AG04450 (cell line): ENCODE results near the gene PPP1R15B. TPM values are rescaled to one million over a fixed set of nuclear protein-coding genes. Genes with fewer than 3 reads are reported as not detected.

Source experiments
- CTCF ChIA-PET: fragments of 300-600, 350-600 bp; formaldehyde crosslinking; extraction: SDS; loops from one replicate; lab custom pipeline; 2022; ENCODE audit warnings: antibody characterized with exemption, inconsistent platforms; lab: Charles Lee
- POLR2A ChIA-PET: fragments of 350-600 bp; formaldehyde crosslinking; extraction: SDS; loops from one replicate; lab custom pipeline; 2021; ENCODE audit warnings: antibody characterized with exemption, inconsistent platforms; lab: Yijun Ruan, JAX
- DNase-seq: peaks from one replicate; pipeline ENCODE4 v3.0.0-alpha.2; 2011; ENCODE audit warnings: low read depth, low spot score
- H3K27ac ChIP-seq: one replicate; pipeline ENCODE4 v1.5.1; 2012; ENCODE audit warnings: low read depth, low read length, control low read depth
- H3K27me3 ChIP-seq: one replicate; pipeline ENCODE4 v1.6.0; 2012; ENCODE audit warnings: low read length; ENCODE audit not compliant: control insufficient read depth, insufficient read depth
- H3K4me3 ChIP-seq: 2 replicates; pipeline ENCODE4 v1.5.1; 2011; ENCODE audit warnings: mild to moderate bottlenecking, low read depth, low read length, control low read depth
- H3K9me3 ChIP-seq: 2 replicates; pipeline ENCODE4 v1.5.1; 2012; ENCODE audit warnings: low read length; ENCODE audit not compliant: control insufficient read depth, insufficient read depth
- CTCF ChIP-seq: IDR thresholded peaks from 2 replicates; pipeline ENCODE4 v1.5.1; 2011; ENCODE audit warnings: low read depth, low read length, control low read depth, inconsistent platforms
- polyA plus RNA-seq: library from polyadenylated mRNA; depleted of rRNA; stranded (reverse); fragments of >200 nt; gene quantifications from 2 replicates; pipeline ENCODE4 v1.2.3, GENCODE V29; 2011

PPP1R15B gene
- polyA plus RNA-seq, 1 experiment = 28.4 TPM

- no peaks in the 10 kb centered on the region for H3K9me3 ChIP-seq
- no peak for TF ChIP-seq CTCF
- ChIA-PET CTCF (interaction anchor here (0.9 to 2.6 kb wide), 8 partner anchors 14 to 215 kb away, joined by 3 to 14 read pairs (median 4); partner anchors contain the start of genes GOLT1A and PLEKHA6), POLR2A (no interaction called here)
- no peak overlapping the region for H3K27ac ChIP-seq
- H3K27me3 ChIP-seq = peaks cover 66% of the 10 kb centered on the region
- DNase-seq = no peak
- H3K4me3 ChIP-seq = peak overlapping the region; percentile 58; the same call in 1 of the 2 replicates
These were observed 34.5 kb downstream of the PPP1R15B start for GRCh38 chr1:204376919-204377799.

GRCh38 chr1:204376465-204376864 is 35.2 kb downstream of the PPP1R15B start:
- no peak for DNase-seq
- H3K9me3 ChIP-seq = no peaks in the 10 kb centered on the region
- ChIA-PET CTCF (interaction anchor here (0.6 to 3.1 kb wide), 5 partner anchors 13 to 192 kb away, joined by 3 to 12 read pairs (median 5); partner anchors contain the start of gene GOLT1A), POLR2A (no interaction called here)
- TF ChIP-seq CTCF = no peak
- peaks cover 71% of the 10 kb centered on the region for H3K27me3 ChIP-seq
- H3K27ac ChIP-seq = no peak overlapping the region
- H3K4me3 ChIP-seq = no peak overlapping the region

GRCh38 chr1:204373911-204374310 is 37.7 kb downstream of the PPP1R15B start:
- ChIA-PET POLR2A (no interaction called here), CTCF (interaction anchor here (0.9 to 3.6 kb wide), 4 partner anchors 10 to 212 kb away, joined by 3 to 17 read pairs (median 14); no protein-coding TSS in a partner anchor)
- no peak overlapping the region for H3K4me3 ChIP-seq
- no peaks in the 10 kb centered on the region; the same call in 1 of the 2 replicates for H3K9me3 ChIP-seq
- H3K27ac ChIP-seq = no peak overlapping the region
- H3K27me3 ChIP-seq = peaks cover 73% of the 10 kb centered on the region
- TF ChIP-seq CTCF = no peak
- no peak for DNase-seq

- DNase-seq = no peak
- Histone ChIP-seq H3K9me3 (no peaks in the 10 kb centered on the region; the same call in 1 of the 2 replicates), H3K27me3 (peaks cover 61% of the 10 kb centered on the region), H3K27ac (no peak overlapping the region), H3K4me3 (no peak overlapping the region)
- POLR2A ChIA-PET = no interaction called here
- TF ChIP-seq CTCF = no peak
- CTCF ChIA-PET = interaction anchor here (1.9 to 4.9 kb wide), 2 partner anchors 28 to 156 kb away, joined by 11 to 29 read pairs; partner anchors contain the start of gene GOLT1A
These were observed 41.4 kb downstream of the PPP1R15B start for GRCh38 chr1:204370176-204370575.
